Body of pancreas (tissue), 4 donors: Measurements from ENCODE around the gene ZFX.

Experiments used
- POLR2A ChIP-seq, 3 donors: fragments of 450-650 bp; IDR thresholded peaks; one replicate each; pipeline ENCODE4 v1.6.1; 2016; ENCODE audit warnings: antibody characterized with exemption in 3 of 3, mild to moderate bottlenecking in 2 of 3
- TF ChIP-seq, protein P1 (sequence below), 7 experiments: fragments of 450-650 bp in 4 of 7; fragments of 200-600 bp in 3 of 7; sonication (generic) in 3 of 7; IDR thresholded peaks; one replicate each; pipeline ENCODE4 v1.5.1; 2016 to 2019; ENCODE audit warnings: antibody characterized with exemption in 7 of 7

DNA sequence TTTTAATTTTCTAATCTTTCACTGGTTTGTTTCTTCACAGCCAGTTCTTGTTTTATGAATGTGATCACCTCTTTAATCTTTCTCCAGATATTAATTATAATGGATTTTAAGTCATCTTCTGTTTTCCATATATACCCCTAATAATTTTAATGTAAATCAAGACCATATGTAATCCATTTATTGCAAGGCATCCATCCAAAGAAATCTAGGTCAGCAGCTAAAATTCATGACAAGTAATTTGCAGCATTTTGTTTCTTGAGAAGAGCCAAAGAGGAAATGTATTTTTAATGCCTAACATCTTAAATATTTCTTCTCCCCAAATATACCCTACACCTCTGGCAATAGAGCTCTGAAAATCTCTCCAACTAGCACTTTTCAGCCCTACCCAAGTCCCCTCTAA is 83.3 kb downstream of the ZFX start:
- TF ChIP-seq, protein P1, sequence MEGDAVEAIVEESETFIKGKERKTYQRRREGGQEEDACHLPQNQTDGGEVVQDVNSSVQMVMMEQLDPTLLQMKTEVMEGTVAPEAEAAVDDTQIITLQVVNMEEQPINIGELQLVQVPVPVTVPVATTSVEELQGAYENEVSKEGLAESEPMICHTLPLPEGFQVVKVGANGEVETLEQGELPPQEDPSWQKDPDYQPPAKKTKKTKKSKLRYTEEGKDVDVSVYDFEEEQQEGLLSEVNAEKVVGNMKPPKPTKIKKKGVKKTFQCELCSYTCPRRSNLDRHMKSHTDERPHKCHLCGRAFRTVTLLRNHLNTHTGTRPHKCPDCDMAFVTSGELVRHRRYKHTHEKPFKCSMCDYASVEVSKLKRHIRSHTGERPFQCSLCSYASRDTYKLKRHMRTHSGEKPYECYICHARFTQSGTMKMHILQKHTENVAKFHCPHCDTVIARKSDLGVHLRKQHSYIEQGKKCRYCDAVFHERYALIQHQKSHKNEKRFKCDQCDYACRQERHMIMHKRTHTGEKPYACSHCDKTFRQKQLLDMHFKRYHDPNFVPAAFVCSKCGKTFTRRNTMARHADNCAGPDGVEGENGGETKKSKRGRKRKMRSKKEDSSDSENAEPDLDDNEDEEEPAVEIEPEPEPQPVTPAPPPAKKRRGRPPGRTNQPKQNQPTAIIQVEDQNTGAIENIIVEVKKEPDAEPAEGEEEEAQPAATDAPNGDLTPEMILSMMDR (IDR thresholded peaks at IDR 0.05): no peak
- TF ChIP-seq POLR2A (IDR thresholded peaks at IDR 0.05): no peak
